Subcutaneous abdominal adipose tissue (tissue), 5 donors: ENCODE results near the gene RALGPS1.

Experiments
- H3K27ac ChIP-seq: one replicate; pipeline ENCODE4 v1.7.0; 2013; ENCODE audit warnings: low read depth, mild to moderate bottlenecking, inconsistent platforms, low read length, moderate library complexity
- H3K27me3 ChIP-seq, 5 donors: one replicate each; pipeline ENCODE4 v1.7.0; 2013; ENCODE audit warnings: low read length in 5 of 5, inconsistent platforms in 1 of 5; ENCODE audit not compliant: control insufficient read depth in 5 of 5, insufficient read depth in 4 of 5
- H3K36me3 ChIP-seq, 5 donors: one replicate each; pipeline ENCODE4 v1.7.0; 2013; ENCODE audit warnings: low read length in 5 of 5; ENCODE audit not compliant: control insufficient read depth in 5 of 5, insufficient read depth in 5 of 5
- H3K4me1 ChIP-seq, 5 donors: one replicate each; pipeline ENCODE4 v1.7.0; 2013; ENCODE audit warnings: low read length in 5 of 5, mild to moderate bottlenecking in 3 of 5, moderate library complexity in 1 of 5; ENCODE audit not compliant: control insufficient read depth in 5 of 5, insufficient read depth in 5 of 5
- H3K4me3 ChIP-seq, 5 donors: one replicate each; pipeline ENCODE4 v1.7.0; 2013; ENCODE audit warnings: low read length in 5 of 5, low read depth in 1 of 5
- H3K9ac ChIP-seq, 5 donors: one replicate each; pipeline ENCODE4 v1.7.0; 2013; ENCODE audit warnings: low read length in 5 of 5, mild to moderate bottlenecking in 4 of 5, moderate library complexity in 3 of 5
- H3K9me3 ChIP-seq, 5 donors: one replicate each; pipeline ENCODE4 v1.7.0; 2013; ENCODE audit warnings: low read length in 5 of 5; ENCODE audit not compliant: control insufficient read depth in 5 of 5
- donor health status: healthy.
- donor health status: healthy.
- donor health status: healthy.
- donor health status: healthy.
- donor health status: healthy.

The RALGPS1 gene

DNA sequence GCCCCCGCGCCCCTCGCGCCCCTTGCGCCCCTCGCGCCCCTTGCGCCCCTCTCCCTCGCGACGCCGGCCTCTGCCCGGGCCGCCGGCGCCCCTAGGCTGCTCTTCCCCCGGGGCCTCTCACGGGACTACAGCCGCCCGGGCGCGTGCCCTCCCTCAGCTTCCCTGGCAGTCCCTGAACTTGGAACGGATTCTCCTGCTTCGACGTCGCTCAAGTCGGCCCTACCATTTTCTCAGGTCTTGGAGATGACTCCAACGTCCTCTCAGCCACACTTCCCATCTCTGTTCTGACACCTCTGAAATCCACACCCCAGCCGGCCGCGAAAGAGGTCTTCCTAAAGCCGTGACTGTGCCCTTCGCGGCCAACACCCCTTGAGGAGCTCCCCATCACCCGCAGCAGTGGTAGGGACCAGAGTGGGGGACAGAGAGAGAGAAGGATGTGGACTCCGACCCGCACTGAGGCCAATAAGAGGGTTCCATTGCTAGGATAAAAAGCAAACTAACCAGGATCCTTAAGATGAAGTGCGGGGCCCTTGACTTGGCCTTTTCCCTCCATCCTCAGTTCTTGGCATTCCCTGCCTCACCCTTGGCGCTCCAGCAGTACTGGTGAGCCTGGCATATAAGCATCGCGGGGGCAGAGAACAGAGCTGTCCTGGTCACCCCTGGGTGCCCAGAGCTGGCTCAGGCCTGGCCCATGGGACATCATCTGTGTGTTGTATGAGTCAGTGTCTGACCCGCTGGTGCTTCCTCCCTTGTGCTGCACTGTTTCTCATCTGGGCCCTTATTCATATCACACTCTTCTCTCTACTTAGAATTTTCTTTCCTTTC, 311.4 kb downstream of the RALGPS1 start:
- Histone ChIP-seq H3K9ac (peak overlapping the region in 1 of 5 donors; percentile 40), H3K9me3 (no peaks in the 10 kb centered on the region), H3K4me3 (peak overlapping the region; percentile 35 to 72 (median 68)), H3K36me3 (no peaks in the 10 kb centered on the region), H3K4me1 (peaks cover 3 to 23% (median 19%) of the 10 kb centered on the region in 5 donors), H3K27me3 (no peaks in the 10 kb centered on the region), H3K27ac (no peak overlapping the region)

DNA sequence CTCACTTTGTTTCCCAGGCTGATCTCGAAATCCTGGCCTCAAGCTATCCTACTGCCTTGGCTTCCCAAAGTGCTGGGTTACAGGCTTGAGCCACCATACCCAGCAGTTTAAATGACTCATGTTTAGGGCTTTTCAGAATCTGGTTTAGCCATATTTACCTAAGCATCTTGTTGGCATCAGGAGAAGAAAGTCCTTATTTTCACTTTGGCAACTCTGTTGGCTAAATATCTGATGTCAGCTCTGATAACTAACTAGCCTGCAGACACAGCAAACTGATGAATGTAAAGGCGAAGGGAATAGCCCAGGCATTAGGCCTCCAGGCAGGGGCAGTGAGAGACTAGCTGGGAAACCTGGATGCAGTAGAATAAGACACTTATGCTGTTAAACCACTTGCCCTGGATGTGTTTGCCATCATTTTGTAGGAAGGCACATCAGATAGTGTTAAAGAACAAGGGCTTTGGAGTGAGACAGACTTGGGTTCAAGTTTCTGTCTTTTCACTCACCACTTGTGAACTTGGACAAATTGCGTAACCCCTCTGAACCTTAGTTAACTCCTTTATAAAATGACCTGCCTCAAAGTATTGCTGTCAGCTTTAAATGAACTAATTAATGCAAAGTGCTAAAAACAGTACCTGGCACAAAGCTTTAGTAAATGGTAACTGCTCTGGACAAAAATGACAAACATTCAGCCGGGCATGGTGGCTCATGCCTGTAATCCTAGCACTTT, 315.3 kb downstream of the RALGPS1 start:
- no peaks in the 10 kb centered on the region for H3K36me3 ChIP-seq
- no peaks in the 10 kb centered on the region for H3K9me3 ChIP-seq
- H3K27me3 ChIP-seq: no peaks in the 10 kb centered on the region
- H3K4me3 ChIP-seq: no peak overlapping the region
- no peak overlapping the region for H3K27ac ChIP-seq
- peaks cover 3 to 14% (median 12%) of the 10 kb centered on the region in 5 donors for H3K4me1 ChIP-seq
- no peak overlapping the region for H3K9ac ChIP-seq

GRCh38 chr9:127231666-127232065, 317.1 kb downstream of the RALGPS1 start:
- Histone ChIP-seq H3K4me3 (no peak overlapping the region), H3K27ac (no peak overlapping the region), H3K36me3 (no peaks in the 10 kb centered on the region), H3K27me3 (no peaks in the 10 kb centered on the region), H3K4me1 (no peaks in the 10 kb centered on the region), H3K9me3 (no peaks in the 10 kb centered on the region), H3K9ac (no peak overlapping the region)

DNA sequence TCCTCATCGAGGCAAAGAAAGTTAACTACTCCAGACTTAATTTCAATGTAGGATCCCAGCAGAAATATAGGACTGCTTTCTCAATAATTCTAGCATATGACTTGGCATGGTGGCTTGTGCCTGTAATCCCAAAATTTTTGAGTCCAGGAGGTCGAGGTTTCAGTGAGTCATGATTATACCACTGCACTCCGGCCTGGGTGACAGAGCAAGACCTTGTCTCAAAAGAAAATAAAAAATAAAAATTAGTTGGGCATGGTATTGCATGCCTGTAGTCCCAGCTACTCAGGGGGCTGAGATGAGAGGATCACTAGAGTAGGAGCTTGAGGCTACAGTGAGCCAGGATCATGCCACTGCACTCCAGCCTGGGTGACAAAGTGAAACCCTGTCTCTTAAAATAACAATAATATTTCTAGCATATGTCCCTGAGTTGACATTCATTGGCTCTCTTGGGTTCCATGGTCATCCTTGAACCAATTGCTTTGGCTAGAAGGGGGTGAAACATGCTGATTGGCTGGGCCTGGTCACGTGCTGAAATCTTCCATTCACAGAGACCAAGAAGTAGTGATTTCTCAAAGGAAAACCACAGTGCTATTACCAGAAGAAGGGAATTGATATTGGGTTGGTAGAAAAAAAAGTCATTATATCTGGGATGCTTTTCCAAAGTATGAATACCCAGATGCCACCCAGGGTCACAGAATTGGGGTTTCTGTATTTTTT, 318.4 kb downstream of the RALGPS1 start:
- no peaks in the 10 kb centered on the region for H3K27me3 ChIP-seq
- no peak overlapping the region for H3K9ac ChIP-seq
- peaks cover 0 to 3% (median 0%) of the 10 kb centered on the region in 5 donors for H3K36me3 ChIP-seq
- no peaks in the 10 kb centered on the region for H3K4me1 ChIP-seq
- no peaks in the 10 kb centered on the region for H3K9me3 ChIP-seq
- H3K4me3 ChIP-seq: no peak overlapping the region
- H3K27ac ChIP-seq: no peak overlapping the region

GRCh38 chr9:127233550-127233949, 319.0 kb downstream of the RALGPS1 start:
- no peaks in the 10 kb centered on the region for H3K4me1 ChIP-seq
- H3K9me3 ChIP-seq: no peaks in the 10 kb centered on the region
- no peak overlapping the region for H3K9ac ChIP-seq
- no peak overlapping the region for H3K27ac ChIP-seq
- no peak overlapping the region for H3K4me3 ChIP-seq
- H3K36me3 ChIP-seq: peaks cover 0 to 3% (median 0%) of the 10 kb centered on the region in 5 donors
- H3K27me3 ChIP-seq: no peaks in the 10 kb centered on the region

GRCh38 chr9:127233989-127234388, 319.4 kb downstream of the RALGPS1 start:
- H3K9me3 ChIP-seq: no peaks in the 10 kb centered on the region
- H3K9ac ChIP-seq: no peak overlapping the region
- H3K4me1 ChIP-seq: no peaks in the 10 kb centered on the region
- H3K27ac ChIP-seq: no peak overlapping the region
- H3K4me3 ChIP-seq: no peak overlapping the region
- no peaks in the 10 kb centered on the region for H3K27me3 ChIP-seq
- peaks cover 0 to 3% (median 0%) of the 10 kb centered on the region in 5 donors for H3K36me3 ChIP-seq

DNA sequence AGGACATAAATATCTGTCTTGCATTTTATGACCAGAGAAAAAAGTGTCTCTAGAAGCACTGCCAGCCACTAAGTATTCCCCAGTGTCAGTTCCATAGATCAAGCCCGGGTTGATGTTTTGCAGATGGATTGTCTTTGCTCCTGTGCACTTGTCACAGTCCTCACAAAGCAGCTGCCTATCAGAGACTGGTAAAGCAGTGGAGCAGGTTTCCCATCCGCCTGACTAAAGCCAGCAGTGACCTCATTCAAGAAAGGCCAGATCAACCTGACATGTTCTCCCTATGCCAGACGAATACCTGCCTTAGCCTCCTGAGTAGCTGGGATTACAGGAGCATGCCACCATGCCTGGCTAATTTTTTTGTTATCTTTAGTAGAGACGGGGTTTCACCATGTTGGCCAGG, 323.2 kb downstream of the RALGPS1 start:
- no peak overlapping the region for H3K27ac ChIP-seq

DNA sequence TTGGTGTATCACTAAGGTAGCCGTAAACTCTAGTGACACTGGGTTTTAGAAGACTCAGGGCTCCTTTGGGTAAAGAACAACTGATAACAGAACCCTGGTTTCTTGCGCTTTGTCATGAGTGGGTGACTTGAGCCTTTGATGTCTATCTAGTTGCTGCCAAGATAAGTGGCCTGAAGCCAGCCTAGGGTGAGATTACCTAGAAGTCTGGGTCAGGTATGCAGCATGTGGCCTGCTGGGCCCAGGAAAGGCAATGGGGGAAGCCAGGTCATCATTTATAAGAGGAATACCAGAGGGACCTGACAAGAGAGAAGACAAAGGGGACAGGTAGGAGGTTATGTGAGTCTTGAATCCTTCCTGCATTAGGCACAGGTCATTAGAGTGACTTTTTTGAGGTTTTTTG, 326.8 kb downstream of the RALGPS1 start:
- Histone ChIP-seq H3K27ac (no peak overlapping the region), H3K4me1 (peaks cover 0 to 13% (median 12%) of the 10 kb centered on the region in 5 donors), H3K9ac (no peak overlapping the region), H3K4me3 (no peak overlapping the region), H3K36me3 (peaks cover 0 to 3% (median 0%) of the 10 kb centered on the region in 5 donors), H3K27me3 (no peaks in the 10 kb centered on the region), H3K9me3 (no peaks in the 10 kb centered on the region)

More for the DNA sequence above, 323.2 kb downstream of the RALGPS1 start:
- H3K4me3 ChIP-seq: no peak overlapping the region
- H3K9ac ChIP-seq: no peak overlapping the region
- peaks cover 0 to 3% (median 0%) of the 10 kb centered on the region in 5 donors for H3K36me3 ChIP-seq
- H3K9me3 ChIP-seq: no peaks in the 10 kb centered on the region
- H3K4me1 ChIP-seq: no peaks in the 10 kb centered on the region
- H3K27me3 ChIP-seq: no peaks in the 10 kb centered on the region

DNA sequence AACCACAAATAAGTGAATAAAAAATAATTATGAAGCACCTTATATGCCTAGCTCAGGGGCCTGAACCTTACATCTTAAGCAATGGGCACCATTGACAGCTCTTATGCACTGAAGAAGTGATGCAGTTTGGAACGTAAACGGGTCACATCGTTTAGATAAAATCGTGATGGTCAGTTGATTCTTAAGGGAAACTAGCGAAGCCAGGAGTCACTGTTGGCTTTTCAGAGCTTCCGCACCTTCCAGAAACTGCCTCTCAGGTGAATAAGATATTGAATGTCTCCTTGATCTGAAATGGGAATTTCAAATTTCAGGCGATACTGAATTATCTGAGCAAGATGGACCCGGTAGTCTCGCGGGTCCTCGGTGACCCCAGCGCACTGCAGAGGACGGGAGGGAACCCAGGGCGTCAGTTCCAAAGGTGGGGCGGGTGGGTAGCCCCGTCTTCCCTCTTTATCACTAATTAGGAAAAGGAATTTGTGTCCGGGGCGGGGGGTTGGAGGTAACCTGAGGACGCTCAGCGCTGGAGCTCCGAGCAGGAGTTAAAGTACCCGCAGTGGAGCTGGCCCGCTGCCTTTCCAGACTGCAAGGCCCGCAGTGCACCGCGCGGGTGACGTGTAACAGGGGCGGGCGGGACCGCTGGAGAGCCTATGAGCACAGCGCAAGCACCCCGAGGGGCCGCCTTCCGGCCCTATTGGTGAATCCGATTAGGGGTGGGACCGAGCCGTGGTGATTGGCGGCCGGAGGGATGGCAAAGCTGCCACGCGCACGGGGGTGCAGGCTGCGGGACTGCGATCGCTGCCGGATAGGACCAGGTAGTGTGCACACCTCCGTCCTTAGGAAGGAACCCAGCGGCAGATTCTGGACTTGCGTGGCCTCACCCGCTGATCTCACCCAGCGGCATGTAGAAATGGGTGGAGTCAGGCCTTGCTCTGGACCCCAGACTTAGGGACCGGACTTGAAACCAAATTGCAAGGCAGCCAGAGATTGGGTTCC, 330.3 kb downstream of the RALGPS1 start:
- Histone ChIP-seq H3K9me3 (no peaks in the 10 kb centered on the region), H3K4me3 (peak overlapping the region; percentile 77 to 96 (median 94)), H3K36me3 (no peaks in the 10 kb centered on the region), H3K27me3 (no peaks in the 10 kb centered on the region), H3K9ac (peak overlapping the region in 4 of 5 donors; percentile 62 to 77 (median 71)), H3K27ac (peak overlapping the region; percentile 50), H3K4me1 (peaks cover 0 to 13% (median 12%) of the 10 kb centered on the region in 5 donors)
